T-helper 2 cell (primary cell): ENCODE data around the gene XRN1.
"Not testable (repeated sequence)": the region's sequence is repeated elsewhere in the genome, so short reads cannot be mapped to it uniquely, and the experiment has no call there.

ENCODE experiments used
- DNase-seq, 5 experiments: peaks; one replicate each; pipeline versions ENCODE4 v3.0.0 to v3.0.0-alpha.2; 2012 to 2022

The XRN1 gene

DNA sequence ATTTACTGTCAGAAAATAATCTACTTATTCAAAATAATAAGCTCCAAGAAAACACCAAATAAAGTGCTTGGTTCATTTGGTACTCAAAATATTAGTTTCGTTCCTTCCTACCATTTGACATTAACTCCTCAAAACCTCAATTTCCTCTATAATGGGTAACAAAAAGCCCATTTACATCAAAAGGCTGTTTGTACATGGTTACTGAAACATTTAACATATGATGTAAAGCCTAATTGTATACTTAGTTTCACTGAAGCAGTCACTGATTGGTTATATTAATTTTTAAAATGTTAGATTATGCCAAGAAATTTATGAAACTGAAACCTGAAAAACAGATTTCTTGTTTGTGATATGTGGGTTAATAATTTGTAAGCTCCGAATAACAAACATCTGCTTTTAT lies 14.7 kb downstream of the XRN1 start:
- DNase-seq = no peak

DNA sequence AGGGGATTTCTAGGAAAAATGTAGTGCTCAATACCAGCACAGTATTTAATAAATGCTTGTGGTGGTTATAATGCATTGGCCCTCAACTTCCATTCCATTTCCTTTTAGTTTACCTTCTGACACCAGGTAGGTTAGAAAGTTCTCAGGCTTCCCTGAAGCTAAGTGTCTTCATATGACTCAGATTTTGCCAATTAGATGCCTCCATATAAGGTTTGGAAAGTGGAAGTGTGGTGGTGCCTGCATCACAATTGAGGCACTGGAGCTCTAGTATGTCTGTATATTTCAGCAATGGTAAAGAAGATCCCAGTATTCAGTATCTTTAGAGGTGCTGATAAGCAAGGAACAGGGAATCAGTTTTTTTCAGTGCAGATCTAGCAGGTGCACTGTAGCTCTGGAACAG lies 18.3 kb downstream of the XRN1 start:
- no peak for DNase-seq

DNA sequence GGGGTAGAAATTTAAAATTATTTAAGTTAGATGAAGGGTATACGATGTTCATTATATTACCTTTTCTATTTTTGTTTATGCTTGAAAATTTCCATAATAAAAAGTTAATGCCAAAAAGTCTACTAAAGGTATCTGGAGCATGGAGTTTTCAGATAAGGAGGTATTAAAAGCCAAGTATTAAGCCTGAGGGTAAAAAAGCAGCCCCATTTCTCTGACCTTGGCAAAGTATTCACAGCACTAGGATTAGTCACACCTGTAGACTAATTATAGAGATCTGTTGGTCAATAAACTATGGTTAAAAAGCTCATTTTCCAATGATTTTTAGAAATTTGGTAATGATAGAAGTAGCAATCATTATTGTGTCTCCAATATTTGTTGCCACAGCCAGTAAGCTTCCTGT lies 23.1 kb downstream of the XRN1 start:
- DNase-seq = no peak

DNA sequence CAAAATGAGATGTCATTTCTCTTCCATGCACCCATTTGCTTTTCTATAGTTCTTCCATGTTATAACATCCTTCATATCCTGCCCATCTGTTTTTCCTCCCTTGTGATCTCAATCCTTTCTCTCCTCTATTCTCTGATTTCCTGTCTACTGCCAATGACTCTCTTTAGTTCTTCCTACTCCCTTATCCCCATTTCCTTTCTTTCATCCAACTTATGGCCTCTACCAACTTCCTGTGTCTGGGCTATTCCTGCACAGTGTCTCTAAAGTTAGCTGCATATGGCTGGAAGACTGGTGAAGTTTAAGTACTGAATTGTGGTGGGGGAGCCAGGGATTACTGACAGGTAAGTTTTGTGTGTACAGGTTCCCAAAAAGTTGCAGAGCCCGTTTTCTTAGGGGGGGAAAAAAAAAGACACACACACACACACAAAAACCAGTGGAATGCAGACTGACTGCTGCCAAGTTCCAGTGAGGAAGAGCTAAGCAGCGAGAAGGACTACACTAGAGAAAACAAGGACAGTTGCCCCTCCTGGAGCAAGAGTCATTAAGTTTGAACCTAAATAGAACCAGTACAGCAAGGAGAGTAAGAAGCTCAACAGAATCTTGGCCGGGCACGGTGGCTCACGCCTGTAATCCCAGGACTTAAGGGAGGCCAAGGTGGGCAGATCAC lies 28.8 kb downstream of the XRN1 start:
- DNase-seq = no peak

DNA sequence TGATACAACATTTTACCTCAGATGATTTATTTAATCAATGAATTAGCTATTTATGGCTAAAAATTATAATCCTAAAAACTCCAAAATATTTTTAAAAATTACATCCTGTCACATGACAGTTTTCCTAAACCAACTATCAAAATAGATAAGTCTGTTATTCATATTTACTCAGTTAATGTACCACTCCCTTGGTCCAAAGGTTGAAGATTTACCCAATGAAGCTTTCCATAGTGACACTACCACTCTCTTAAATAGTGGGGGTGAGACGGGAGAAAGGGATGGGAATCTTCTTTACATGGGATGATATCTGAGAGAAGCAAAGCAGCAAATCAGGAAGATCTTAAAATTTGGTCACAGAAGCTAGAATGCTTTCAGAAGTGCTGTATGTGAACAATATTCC lies 30.5 kb downstream of the XRN1 start:
- DNase-seq = no peak

DNA sequence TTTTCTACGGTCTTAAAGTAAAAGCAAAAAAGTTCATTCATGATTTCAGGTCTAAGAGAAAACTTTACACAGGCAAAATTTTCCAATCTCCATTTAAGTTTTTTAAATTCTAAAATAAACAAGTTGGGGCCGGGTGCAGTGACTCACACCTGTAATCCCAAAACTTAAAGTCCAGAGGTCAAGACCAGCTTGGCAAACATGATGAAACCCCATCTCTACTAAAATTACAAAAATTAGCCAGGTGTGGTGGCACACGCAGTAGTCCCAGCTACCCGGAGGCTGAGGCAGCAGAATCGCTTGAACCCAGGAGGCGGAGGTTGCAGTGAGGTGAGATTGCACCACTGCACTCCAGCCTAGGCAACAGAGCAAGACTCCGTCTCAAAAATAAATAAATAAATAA lies 47.3 kb downstream of the XRN1 start:
- DNase-seq = not testable (repeated sequence)

DNA sequence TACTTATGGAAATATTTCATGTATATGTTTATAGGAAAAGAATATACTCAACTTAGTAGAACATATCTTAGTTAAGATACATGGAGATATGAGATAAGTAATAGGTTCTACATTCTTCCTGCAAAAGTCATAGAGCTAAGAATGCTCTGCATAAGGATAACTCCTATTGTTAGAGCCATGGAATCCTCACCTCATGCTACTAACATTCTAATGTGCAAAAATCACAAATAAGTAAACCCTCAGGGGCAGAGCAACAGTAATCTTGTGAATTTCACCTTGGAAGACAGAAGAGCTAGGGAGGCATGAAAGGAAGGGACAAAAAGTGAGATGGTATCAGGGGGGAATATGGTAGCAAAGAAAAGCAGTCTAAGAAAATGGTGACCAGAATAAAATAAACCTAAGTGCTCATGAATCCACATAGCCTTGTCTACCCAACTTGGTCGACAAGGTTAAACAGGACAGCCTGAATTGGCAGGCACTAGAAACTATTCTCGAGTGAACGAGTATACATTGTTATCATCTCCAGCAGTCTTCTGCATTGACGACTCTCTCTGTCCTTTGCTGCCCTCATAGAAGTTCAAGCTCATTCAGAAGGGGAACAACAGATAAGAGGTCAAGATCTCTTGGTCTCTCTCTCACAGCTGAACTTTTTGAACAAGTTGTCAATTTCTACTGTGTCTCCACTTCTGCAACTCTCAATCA lies 52.8 kb downstream of the XRN1 start:
- DNase-seq = no peak

DNA sequence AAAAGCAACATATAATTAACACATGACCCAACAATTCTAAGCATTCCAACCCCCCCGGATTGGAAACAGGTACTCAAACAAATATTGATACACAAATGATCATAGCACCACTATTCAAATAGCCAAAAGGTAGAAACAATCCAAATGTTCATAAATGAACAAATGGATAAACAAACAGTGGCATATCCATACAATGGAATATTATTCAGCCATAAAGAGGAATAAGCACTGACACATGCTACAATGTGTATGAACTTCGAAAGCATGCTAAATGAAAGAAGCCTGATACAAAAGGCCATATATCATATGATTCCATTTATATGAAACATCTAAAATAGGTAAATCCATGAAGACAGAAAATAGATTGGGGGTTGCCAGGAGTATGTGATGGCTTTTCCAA lies 62.8 kb downstream of the XRN1 start:
- DNase-seq = no peak

DNA sequence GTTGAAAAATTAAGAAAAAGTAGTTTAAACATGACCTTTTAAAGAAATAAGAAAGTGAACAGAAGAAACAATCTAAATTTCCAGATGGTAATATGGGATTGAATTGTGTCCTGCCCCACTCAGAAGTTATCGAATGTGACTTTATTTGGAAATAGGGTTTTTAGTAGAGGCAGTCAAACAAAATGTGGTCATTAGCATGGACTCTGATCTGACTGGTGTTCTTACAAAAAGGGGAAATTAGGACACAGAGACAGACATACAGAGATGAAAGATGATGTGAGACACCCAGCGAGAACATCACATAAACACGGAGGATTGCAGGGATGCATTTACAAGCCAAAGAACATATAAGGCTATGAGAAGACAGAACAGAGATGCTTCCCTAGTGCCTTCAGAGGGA lies 73.2 kb downstream of the XRN1 start:
- no peak for DNase-seq

DNA sequence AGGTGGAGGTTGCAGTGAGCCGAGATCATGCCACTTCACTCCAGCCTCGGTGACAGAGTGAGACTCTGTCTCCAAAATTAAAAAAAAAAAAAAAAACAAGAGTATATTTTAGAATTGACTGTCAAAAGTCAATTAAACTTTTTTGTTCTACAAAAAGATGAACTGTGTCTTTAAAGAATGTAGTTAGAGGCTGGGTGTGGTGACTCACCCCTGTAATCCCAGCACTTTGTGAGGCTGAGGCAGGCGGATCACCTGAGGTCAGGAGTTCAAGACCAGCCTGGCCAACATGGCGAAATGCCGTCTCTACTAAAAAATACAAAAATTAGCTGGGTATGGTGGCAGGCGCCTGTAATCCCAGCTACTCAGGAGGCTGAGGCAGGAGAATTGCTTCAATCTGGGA lies 78.3 kb downstream of the XRN1 start:
- DNase-seq = not testable (repeated sequence)

DNA sequence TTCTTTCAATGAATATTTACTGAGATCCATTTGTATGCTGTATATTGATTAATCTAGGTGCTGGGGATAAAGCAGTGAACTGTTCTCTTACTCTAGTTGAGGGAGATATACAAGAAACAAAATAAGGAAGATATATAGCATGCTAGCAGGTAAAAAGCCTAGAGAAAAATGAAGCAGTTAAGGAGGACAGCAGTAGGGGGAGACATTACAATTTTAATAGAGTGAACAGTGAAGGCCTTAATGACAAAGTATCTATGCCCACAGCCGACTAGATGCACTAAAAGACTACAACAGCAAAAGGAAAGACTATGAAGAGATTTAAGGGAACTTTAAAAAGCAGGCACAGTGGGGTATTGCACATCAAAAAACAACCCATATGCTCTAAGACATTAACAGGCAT lies 81.4 kb downstream of the XRN1 start:
- peak in 1 of 5 experiments; percentile 19 for DNase-seq

DNA sequence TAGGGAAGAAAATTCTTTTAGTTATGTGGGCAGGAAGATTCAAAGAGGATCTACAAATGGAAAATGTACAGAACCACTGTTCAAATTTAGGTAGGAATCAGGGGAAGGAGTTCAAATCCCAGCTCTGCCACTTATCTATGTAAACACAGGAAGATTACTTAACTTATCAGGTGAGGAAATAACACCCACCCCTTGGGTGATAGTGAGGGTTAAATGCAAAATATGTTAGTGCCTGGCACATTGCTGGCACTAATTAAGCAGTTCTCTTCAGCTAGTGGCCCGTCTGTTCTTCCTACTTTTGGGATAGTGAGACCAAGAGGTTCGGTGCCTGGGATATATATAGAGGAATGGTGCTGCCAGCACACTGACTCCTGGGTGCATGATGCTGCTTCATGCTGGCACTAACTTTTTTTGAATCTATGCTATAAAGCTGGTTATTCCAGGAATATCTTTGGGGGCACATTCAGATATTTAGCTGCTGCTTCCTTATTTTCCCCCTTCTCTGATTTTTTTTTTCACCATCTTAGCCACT lies 83.8 kb downstream of the XRN1 start:
- no peak for DNase-seq

DNA sequence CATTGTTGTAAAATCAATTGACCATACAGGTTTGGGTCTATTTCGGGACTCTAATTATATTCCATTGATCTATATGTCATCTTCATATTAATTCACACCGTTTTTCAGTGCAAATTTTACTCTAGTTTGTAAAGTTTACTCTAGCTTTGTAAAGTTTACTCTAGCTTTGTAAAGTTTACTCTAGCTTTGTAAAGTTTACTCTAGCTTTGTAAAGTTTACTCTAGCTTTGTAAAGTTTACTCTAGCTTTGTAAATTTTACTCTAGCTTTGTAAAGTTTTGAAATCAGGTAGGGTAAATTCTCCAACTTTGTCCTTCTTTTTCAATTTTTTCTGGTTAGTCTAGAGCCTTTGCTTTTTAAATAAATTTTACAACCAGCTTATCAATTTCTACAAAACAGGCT lies 84.4 kb downstream of the XRN1 start:
- DNase-seq = not testable (repeated sequence)

DNA sequence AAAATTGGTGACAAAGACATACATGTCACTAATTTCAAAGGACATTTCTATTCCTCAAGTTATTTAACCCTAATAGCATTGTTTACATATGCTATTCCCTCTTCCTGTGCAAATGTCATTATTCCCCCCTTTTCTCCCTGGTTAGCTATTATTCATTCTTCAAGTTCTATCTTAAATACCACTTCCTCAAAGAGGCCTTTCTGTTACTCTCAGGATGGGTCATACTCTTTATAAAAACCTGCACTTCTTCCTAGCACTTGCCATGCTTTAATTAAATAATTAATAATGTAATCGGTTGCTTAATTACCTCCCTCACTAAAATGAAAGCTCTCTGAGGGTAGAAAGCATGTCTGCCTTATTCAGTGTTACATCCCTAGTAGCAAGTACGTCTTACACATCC lies 88.5 kb downstream of the XRN1 start:
- DNase-seq = no peak

DNA sequence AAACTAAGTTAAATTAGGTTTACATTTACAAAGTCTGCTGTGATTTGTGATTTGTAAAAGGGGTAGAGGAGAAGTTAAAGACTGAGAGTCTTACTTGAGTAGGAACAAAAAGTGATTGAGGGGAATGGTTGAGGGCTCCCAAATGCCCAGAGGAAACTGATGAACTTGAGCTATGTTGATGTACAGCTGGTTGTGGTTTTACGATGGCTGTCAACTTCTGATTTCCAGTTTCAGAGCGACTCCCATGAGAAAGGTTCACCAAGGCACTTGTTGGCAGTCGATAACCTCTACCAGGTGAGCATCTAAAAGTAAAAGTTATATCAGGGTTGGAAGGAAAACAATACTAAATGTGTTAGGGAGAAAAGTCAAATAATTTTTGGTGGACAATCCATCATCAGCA lies 91.0 kb downstream of the XRN1 start:
- no peak for DNase-seq

DNA sequence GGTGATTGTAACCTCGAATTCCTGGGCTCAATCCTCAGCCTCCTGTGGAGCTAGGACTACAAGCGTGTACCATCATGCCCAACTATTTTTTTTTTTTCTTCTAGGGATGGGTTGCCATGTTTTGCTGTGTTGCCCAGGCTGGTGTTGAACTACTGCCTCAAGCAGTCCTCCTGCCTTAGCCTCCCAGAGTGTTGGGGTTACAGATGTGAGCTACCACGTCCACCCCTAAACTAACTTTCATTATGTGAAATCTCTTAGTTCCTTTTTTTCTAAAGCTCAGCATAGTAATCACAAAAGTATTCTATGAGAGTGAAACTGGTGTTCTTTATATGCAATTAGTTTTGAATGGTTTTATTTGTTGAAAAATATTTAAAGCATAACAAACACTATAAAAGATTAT lies 92.1 kb downstream of the XRN1 start:
- no peak for DNase-seq

DNA sequence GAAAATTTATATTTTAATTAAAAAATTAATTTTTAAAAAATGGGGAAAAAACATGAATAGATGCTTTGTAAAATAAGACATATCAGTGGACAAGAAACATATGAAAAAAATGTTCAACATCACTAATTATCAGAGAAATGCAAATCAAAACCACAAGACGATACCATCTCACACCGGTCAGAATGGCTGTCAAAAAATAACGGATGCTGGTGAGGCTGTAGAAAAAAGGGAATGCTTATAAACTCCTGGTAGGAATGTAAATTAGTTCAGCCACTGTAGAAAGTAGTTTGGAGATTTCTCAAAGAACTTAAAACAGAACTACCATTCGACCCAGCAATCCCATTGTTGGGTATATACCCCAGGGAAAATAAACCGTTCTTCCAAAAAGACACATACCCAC lies 93.8 kb downstream of the XRN1 start:
- DNase-seq = no peak

DNA sequence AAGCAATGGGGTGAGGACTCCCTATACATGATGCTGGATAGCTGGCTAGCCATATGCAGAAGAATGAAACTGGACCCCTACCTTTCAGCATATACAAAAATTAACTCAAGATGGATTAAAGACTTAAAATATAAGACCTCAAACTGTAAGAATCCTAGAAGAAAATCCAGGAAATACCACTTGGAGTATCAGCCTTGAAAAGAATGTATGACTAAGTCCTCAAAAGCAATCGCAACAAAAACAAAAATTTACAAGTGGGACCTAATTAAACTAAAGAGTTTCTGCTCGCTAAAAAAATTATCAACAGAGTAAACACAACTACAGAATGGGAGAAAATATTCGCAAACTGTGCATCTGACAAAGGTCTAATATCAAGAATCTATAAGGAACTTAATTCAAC lies 94.3 kb downstream of the XRN1 start:
- no peak for DNase-seq

DNA sequence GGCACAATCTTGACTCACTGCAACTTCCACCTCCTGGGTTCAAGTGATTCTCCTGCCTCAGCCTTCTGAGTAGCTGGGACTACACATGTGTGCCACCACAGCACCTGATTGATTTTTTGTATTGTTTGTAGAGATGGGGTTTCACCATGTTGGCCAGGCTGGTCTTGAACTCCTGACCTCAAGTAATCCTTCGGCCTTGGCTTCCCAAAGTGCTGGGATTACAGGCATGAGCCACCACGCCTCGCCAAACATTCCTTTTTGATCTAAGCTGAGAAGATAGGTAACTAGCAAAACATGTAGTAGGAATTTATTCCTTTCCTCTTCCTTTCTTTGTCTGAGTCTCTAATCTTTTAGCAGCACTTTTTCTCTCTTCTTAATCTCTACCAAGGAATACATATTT lies 95.1 kb downstream of the XRN1 start:
- DNase-seq = not testable (repeated sequence)

DNA sequence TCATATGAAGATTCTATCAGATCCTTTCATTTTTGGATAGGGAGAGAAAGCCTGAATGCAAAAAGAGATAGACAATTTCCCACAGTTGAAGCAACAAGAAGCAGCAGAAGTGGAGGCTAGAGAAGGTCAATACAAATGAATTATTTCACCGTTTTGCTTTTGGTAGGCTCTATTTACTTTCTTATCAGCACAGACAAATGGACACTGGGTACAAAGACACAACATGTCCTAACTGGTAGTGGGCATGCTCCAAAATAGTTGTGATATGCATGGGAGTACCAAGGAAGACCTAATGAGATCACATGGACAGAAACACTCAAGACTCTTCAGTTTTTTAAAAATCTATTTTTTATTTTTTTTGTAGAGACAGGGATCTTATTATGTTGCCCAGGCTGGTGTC lies 99.4 kb downstream of the XRN1 start:
- no peak for DNase-seq

DNA sequence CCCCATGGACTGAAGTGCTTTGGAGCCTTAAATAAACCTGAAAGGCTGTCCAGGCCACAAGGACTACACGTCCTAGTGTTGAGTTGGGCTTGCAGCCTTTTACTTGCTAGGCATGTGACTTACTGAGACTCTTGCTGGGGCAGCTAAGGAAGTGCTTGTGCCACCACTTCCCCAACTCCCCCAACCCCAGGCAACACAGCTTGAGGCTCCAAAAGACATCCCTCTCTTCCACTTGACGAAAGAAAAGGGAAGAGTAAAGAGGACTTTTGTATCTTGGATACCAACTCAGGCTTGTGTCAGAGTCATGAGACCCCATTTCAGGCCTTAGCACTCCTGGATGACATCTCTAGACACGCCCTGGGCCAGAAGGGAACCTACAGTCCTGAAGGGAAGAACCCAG lies 109.8 kb downstream of the XRN1 start:
- no peak for DNase-seq

DNA sequence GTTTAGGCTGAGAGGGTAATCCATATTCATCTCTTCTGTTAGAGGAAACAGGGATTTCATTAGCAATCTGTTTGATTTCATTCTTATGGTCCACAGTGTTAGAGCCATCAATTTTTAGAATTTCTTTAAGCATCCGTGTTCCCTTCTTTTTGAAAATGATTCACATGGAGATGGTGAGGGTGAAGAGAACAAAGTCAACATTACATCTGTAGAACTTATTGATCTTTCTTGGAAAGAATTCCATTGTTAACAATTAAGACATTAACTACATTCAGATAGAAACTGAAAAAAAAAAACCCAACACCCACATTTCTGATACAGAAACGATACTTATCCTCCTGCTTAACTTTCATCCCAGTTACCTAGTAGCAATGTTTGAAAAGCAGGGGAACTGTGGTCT lies 115.4 kb downstream of the XRN1 start:
- DNase-seq = no peak

DNA sequence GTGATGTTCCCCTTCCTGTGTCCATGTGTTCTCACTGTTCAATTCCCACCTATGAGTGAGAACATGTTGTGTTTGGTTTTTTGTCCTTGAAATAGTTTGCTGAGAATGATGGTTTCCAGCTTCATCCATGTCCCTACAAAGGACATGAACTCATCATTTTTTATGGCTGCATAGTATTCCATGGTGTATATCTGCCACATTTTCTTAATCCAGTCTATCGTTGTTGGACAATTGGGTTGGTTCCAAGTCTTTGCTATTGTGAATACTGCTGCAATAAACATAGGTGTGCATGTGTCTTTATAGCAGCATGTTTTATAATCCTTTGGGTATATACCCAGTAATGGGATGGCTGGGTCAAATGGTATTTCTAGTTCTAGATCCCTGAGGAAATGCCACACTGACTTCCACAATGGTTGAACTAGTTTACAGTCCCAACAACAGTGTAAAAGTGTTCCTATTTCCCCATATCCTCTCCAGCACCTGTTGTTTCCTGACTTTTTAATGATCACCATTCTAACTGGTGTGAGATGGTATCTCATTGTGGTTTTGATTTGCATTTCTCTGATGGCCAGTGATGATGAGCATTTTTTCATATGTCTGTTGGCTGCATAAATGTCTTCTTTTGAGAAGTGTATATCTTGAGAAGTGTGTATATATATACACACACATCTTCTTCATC lies 123.4 kb downstream of the XRN1 start:
- DNase-seq = not testable (repeated sequence)

DNA sequence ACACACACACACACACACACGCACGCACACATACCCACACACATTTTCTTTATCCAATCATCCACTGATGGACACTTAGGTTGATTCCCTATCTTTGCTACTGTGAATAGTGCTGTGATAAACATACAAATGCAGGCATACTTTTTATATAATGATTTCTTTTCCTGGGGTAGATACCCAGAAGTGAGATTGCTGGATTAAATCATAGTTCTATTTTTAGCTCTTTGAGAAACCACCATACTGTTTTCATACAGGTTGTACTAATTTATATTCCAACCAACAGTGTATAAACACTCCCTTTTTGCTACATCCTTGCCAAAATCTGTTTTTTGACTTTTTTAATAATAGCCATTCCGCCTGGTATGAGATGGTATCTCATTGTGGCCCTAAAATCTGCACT lies 127.9 kb downstream of the XRN1 start:
- no peak for DNase-seq
